HG02759 (cell line): ENCODE results near the gene FABP1.

ENCODE experiments used
- ATAC-seq: cut with Tn5 transposase; IDR thresholded peaks from one replicate; pipeline ENCODE4 v1.9.1; 2021; ENCODE audit warnings: mild to moderate bottlenecking, moderate library complexity; ENCODE audit not compliant: unreplicated experiment

Gene FABP1

GRCh38 chr2:88127888-88128653 lies at the start of gene FABP1:
TSS of gene FABP1 (minus strand) at chr2:88128062. CDS start at chr2:88128017, 45 bp downstream.
- ATAC-seq: no peak

- ATAC-seq: no peak
These were observed 49.7 kb upstream of the FABP1 start for GRCh38 chr2:88177556-88177955.

DNA sequence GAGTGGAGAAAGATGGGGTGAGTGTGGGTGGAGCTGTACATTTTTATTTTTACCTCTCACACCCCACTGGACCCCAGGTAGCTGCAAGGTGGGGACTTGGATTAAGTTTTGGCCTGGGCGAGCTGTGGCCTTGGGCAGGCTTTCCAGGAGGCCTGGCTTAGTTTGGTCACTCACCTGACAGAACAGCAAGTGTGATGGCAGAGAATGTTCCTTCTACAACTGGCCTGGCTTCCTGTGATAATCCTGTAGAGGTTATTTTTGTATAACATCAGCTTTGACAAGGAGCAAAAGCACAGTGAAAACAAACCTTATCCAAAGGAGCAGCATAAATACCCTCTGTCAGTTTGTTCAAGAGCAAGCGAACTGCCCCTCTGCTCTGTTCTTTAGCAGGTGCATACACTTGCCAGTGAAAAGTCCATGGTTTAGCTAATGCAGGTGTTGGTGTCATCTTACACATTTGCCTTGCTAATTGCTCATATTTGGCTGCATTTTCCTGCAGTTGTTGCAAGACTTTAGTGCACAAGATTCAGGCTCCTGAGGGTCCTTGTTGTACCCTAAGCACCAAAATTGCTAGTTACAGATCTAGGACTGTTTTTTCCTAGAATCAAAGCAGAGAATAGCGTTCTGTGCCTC lies 48.6 kb upstream of the FABP1 start:
- ATAC-seq: no peak

- no peak for ATAC-seq
These were observed 45.0 kb upstream of the FABP1 start for GRCh38 chr2:88172882-88173281.

DNA sequence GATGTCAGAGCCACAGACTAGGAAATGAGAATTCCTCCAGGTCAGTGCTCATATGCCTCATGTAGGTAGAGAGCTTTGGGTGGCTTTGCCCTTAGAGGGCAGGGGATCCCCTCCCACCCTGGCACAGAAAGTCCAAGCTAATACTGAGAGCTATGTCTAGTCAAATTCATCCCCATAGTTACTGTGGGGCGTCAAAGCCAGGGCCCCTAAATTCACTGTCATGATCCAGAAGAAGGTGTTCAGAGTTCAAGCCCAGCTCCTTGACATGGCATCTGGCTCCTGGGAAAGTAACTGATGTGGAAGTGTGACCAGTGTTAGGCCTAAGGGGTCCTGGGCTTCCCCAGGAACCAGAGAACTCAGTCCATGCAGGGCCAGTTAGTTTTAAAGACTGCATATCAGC lies 44.1 kb upstream of the FABP1 start:
- no peak for ATAC-seq

DNA sequence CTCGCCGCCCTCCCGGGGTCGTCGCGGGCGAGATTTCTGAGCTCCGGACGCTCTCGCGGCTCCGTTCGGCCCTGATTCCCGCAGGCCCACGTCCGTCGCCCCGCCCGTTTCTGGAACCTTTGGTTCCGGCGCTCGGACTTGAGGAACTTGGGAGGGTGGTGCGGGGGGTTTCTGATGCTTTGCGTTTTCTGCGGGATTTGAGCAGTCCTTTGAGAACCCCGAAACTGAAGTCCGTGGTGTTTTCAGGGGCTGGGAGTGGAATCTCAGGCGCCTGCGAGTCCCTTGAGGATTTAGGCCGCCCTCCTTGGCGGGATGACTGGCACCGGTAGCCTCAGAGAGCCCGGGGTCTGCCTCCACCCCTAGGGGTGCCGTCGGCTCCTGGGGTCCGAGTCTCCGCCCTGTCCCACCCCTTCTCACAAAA lies 42.6 kb upstream of the FABP1 start:
- peak; percentile 42 for ATAC-seq

GRCh38 chr2:88168386-88168785 lies 40.5 kb upstream of the FABP1 start:
- no peak for ATAC-seq

DNA sequence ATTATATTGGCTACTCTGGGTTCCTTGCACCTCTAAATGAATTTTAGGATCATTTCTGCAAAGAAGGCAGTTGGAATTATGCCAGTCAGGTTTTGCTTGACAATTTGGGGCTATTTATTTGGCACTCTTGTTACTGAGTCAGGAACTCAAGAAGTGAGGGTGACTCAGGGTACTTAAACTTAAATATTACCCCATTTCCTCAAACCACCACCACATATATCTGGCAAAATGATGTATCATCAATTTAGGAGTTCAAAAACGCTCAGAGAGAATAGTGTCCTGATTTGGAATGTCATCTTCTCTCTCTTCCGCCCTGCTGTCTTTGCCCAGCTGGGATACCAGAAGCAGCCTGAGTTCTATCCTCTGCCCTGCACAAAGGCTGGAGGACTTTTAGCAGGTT lies 39.9 kb upstream of the FABP1 start:
- no peak for ATAC-seq

DNA sequence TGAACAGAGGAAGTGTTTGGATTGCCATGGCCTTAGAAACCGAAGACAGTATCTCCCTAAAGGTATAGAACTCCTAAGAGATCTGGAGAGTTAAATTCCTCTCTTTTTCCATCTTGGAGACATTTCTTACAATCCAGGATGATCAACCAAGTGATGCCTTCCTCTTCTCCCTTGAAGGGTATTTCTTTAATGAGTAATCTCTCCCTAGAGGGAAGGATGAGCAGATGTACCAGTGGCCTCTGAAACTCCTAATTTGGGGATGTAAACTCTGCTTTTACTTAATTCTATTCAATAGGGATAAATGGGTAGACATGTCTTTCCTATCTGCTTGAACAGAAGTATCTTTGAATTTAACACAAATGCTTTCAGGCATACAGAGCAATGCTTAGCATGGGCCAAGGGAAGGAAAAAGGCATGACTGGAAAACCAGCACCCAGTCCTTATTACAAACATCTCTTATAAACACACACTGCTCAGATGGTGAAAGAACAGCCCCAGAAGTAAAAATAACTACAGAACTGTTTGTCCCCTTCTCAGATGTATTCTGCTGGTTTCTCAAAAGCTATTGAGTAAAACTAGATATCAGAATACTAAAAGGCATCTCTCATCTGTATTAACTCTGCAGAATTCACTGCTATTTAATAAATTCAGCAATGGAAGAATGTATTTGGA lies 37.6 kb upstream of the FABP1 start:
- ATAC-seq: no peak

DNA sequence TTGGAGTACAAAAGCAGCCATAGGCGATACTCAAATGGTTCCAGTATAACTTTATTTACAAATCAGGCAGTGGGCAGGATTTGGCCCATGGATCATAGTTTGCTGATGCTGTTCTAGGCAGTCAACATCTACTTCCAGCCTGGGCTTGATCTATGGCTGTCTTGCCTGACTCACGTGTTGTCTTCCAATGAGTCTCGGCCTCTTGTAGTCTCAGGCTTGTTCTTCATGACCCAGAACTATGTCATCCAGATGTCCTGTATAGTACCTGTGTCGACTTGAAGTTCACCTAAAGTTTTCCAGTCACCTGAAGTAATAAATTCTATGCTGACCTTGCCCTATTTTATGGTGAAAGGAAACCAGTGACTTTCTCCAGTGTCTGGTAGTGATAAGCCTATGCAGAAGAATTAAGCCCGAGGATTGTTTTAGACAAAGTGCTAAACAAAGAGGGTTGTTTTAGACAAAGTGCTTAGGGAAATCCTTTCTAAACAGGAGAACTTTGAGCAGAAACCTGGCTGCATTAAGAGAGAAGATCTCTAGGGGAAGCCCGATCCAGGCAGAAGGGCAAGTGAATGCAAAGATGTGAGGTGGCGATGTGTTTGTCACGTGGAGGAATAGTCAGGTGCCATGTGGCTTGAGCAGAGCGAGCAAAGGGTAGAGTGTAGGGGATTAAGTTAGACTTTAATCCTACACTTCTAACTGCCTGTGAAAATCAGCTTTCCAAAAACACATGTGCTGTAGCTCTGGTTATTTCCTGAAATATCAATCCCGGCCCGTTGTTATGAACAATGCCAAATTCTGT lies 33.8 kb upstream of the FABP1 start:
- ATAC-seq: no peak

- ATAC-seq: no peak
These were observed 32.7 kb upstream of the FABP1 start for GRCh38 chr2:88160517-88160916.

GRCh38 chr2:88159955-88160415 lies 32.1 kb upstream of the FABP1 start:
- ATAC-seq: peak; percentile 66

DNA sequence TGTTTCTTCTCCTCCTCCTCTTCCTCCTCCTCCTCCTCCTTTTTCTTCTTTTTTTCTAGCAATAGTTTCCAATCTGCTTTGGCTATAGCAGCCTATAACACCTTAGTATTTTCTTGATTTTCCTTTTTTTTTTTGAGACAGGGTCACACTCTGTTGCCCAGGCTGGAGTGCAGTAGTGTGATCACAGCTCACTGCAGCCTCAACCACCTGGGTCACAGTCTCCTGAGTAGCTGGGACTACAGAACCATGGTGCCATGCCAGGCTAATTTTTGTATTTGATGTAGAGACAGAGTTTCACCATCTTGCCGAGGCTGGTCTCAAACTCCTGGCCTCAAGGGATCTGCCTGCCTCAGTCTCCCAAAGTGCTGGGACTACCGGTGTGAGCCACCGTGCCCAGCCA lies 31.6 kb upstream of the FABP1 start:
- ATAC-seq: no peak

DNA sequence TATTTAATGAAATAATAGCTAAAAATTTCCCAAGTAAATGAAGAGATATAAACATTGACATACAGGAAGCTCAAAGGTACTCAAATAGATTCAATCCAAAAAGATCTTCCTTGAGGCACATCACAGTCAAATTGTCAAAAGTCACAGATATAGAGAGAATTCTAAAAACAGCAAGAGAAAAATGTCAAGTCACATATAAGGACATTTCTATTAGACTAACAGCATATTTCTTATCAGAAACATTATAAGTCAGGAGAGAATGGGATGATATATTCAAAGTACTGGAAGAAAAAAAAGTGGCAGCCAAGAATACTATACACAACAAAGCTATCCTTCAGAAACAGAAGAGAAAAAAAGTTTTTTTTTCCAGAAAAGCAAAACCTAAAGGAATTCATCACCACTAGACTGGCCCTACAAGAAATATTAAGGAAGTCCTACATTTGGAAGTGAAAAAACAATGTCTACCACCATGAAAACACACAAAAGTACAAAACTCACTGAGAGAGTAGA lies 21.1 kb upstream of the FABP1 start:
- ATAC-seq: no peak

DNA sequence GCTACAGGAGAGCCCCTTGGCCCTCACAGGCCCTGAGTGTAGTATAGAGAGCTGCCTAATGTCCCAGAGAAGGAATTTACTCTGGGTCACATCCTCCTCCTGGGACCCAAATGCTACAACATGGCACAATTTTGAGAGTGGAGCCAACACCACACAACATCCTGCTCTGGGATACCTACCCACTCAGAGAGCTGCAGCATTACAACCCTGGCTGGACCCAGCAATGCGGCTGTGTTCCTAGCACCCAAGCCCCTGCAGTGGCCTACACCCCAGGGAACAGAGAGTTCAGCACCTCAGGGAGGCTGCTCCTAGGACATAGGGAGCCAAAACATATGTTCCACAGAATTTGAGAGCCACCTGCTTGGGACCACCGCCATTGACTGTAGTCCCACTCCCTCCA lies 19.3 kb upstream of the FABP1 start:
- ATAC-seq: no peak

- ATAC-seq: no peak
These were observed 18.7 kb upstream of the FABP1 start for GRCh38 chr2:88146590-88146989.

GRCh38 chr2:88144914-88145497 lies 17.1 kb upstream of the FABP1 start:
- no peak for ATAC-seq

GRCh38 chr2:88144271-88144670 lies 16.4 kb upstream of the FABP1 start:
- ATAC-seq: no peak

DNA sequence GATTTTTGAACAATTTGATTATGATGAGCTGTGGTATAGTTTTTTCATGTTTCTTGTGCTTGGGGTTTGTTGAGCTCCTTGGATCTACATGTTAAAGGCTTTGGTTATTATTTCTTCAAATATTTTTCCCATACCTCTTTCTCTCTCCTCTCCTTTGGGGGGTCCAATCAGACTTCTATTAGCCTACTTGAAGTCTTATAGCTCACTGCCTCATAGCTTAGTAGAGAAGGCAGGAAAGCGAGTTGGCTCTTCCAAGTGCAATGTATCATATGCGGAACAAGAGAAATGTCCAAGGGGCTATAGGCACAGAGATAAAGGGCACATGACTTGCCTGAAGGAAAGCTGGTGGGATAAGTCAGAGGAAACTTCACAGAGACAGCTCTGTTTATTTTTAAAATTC lies 14.1 kb upstream of the FABP1 start:
- ATAC-seq: no peak

GRCh38 chr2:88139804-88140203 lies 11.9 kb upstream of the FABP1 start:
- ATAC-seq: no peak
